ENCODE data around the gene WNT3.

DNA sequence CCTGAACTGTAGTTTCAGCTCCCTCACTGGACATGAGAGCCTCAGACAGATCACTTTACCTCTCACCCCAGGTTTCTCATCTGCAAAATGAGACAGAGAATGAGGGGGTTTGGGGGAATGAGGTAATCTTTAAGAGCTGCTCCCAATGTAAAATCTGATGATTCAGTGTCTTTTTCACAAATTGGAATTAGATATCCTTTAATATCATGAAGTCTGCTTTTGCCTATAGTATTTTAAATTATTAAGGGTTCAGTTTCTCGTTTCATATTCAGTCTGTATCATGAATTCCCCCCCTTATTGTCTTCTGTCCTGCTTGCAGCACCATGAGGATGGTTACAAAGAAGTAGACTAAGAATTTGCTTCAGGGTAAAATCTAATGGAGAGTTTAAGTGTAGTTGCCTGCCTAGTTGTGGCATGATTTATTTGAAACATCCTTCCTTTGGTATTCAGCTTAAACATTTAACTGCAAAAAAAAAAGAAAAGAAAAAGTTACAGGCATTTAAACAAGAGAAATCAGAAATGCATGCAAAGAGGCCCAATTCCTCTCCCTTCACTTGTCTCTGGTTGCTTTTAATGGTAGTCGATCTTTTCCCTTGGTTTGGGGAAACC, 77.3 kb downstream of the WNT3 start:
- no peak for TF ChIP-seq ZNF121 (tag by site-specific recombination; IDR thresholded peaks at IDR 0.05)
- TF ChIP-seq, protein P1, sequence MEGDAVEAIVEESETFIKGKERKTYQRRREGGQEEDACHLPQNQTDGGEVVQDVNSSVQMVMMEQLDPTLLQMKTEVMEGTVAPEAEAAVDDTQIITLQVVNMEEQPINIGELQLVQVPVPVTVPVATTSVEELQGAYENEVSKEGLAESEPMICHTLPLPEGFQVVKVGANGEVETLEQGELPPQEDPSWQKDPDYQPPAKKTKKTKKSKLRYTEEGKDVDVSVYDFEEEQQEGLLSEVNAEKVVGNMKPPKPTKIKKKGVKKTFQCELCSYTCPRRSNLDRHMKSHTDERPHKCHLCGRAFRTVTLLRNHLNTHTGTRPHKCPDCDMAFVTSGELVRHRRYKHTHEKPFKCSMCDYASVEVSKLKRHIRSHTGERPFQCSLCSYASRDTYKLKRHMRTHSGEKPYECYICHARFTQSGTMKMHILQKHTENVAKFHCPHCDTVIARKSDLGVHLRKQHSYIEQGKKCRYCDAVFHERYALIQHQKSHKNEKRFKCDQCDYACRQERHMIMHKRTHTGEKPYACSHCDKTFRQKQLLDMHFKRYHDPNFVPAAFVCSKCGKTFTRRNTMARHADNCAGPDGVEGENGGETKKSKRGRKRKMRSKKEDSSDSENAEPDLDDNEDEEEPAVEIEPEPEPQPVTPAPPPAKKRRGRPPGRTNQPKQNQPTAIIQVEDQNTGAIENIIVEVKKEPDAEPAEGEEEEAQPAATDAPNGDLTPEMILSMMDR (tag by site-specific recombination; IDR thresholded peaks at IDR 0.05) = no peak
- TF ChIP-seq ZBTB7A (tag by site-specific recombination; IDR thresholded peaks at IDR 0.05; ENCODE audit: low read depth) = no peak
- no peak for TF ChIP-seq ZNF214 (tag by site-specific recombination; IDR thresholded peaks at IDR 0.05; ENCODE audit: borderline replicate concordance)
- no peak for TF ChIP-seq ZNF529 (tag by site-specific recombination; IDR thresholded peaks at IDR 0.05; ENCODE audit: insufficient replicate concordance)
- TF ChIP-seq, protein P2, sequence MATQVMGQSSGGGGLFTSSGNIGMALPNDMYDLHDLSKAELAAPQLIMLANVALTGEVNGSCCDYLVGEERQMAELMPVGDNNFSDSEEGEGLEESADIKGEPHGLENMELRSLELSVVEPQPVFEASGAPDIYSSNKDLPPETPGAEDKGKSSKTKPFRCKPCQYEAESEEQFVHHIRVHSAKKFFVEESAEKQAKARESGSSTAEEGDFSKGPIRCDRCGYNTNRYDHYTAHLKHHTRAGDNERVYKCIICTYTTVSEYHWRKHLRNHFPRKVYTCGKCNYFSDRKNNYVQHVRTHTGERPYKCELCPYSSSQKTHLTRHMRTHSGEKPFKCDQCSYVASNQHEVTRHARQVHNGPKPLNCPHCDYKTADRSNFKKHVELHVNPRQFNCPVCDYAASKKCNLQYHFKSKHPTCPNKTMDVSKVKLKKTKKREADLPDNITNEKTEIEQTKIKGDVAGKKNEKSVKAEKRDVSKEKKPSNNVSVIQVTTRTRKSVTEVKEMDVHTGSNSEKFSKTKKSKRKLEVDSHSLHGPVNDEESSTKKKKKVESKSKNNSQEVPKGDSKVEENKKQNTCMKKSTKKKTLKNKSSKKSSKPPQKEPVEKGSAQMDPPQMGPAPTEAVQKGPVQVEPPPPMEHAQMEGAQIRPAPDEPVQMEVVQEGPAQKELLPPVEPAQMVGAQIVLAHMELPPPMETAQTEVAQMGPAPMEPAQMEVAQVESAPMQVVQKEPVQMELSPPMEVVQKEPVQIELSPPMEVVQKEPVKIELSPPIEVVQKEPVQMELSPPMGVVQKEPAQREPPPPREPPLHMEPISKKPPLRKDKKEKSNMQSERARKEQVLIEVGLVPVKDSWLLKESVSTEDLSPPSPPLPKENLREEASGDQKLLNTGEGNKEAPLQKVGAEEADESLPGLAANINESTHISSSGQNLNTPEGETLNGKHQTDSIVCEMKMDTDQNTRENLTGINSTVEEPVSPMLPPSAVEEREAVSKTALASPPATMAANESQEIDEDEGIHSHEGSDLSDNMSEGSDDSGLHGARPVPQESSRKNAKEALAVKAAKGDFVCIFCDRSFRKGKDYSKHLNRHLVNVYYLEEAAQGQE (tag by site-specific recombination; IDR thresholded peaks at IDR 0.05) = no peak
- no peak for TF ChIP-seq WT1 (tag by site-specific recombination; IDR thresholded peaks at IDR 0.05)
